Activated CD8-positive, alpha-beta memory T cell treated with anti-CD3 and anti-CD28 coated beads, Interleukin-2, amount 50 U/mL, for 24 hours (primary cell): Measurements from ENCODE around the gene MRO.
"Not testable (repeated sequence)": the region's sequence is repeated elsewhere in the genome, so short reads cannot be mapped to it uniquely, and the experiment has no call there.

Experiments used
- DNase-seq: peaks from one replicate; pipeline ENCODE4 v3.0.0-alpha.2; 2020; ENCODE audit errors: extremely low read depth

MRO gene

DNA sequence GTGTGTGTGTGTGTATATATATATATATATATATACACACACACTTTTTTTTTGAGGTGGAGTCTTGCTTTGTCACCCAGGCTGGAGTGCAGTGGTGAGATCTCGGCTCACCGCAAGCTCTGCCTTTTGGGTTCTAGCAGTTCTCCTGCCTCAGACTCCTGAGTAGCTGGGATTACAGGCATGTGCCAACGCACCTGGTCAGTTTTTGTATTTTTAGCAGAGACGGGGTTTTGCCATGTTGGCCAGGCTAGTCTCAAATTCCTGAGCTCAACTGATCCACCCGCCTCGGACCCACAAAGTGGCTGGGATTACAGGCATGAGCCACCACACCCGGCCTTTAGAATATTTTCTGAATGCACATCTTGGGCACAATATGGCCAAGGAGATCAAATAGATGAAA is 13.7 kb upstream of the MRO start:
- DNase-seq, result not testable (repeated sequence)

DNA sequence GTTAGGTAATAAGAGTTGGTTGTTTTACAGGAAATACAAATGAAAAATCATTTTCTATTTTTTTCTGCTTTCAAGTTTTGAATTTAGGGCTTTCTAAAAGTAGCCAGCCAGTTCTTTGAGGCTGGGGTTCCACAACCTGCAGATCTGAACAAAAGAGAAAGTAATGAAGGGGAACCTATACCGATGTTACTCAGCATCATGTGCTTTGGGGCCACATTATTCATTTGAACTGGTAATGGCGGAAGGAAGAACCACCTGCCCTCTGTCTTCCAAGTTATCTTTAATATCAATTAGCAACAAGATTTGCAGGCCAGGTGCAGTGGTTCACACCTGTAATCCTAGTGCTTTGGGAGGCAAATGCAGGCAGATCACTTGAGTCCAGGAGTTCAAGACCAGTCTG is 12.9 kb upstream of the MRO start:
- DNase-seq, result no peak

DNA sequence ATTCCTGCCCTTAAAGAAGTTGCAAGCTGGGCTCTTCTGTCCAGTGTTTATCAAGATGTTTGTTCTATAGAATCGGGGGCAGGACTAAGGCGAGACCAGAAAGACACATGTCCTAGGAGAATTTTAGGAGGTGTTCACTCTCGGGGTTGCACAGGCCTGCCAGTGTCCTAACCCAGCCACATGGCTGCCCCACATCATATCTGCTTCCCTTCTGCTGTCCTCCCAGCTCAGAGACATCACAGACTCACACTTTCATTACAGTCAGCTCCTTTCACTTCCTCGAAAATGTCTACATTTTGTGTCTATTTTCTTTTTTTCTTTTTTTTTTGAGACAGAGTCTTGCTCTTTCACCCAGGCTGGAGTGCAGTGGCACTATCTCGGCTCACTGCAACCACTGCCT is 10.7 kb upstream of the MRO start:
- DNase-seq, result no peak

DNA sequence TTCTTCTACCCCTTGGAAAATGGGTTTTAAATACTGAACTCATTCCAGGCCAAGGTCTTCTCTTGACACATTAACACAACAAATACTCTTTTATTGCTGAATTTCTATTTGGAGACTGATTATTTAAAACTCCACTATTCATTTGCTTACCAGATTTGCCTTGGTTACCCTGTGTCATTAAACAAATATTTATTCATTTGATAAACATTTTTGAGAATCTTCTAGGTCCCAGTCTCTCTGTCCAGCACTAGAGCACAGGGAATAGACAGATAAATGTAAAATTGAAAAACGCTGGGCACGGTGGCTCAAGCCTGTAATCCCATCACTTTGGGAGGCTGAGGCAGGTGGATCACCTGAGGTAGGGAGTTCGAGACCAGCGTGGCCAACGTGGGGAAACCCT is 9.8 kb upstream of the MRO start:
- no peak for DNase-seq

DNA sequence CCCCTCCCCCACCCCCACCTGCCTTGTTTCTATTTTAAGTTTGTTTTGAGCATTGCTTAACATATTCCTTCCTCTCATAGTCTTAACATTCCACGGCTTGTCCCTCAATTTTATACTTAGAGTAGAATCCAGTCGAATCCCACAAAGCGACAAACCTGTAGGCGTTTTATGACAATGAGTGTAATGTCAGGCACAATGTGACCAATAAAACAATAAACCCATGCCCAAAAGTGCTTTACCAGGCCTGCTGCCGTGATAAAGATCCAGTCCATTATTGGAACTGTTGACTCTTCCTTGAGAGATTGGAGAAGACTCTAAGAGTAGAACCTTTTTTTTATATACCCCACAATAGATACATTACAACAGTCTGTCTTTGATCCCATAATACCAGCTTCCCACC is 6.2 kb upstream of the MRO start:
- no peak for DNase-seq

DNA sequence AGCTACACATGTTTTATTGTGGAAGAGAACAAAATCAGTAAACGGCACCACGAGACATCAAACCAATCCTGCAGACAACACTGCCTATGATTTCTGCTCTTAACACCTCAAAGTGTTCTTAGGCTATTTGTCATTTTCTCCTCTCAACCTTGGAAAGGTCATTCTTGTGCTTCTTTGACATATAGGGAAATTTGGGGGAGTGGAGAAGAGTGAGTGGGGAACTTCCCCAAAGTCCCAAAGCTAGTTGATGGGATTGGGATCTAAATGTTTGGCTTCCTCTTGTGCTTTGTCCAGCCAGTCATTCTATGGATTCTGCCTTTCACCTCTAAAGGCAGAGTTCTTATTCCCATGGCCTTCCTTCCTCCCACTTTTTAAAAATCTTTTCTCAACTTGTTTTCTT is 5.8 kb upstream of the MRO start:
- no peak for DNase-seq

DNA sequence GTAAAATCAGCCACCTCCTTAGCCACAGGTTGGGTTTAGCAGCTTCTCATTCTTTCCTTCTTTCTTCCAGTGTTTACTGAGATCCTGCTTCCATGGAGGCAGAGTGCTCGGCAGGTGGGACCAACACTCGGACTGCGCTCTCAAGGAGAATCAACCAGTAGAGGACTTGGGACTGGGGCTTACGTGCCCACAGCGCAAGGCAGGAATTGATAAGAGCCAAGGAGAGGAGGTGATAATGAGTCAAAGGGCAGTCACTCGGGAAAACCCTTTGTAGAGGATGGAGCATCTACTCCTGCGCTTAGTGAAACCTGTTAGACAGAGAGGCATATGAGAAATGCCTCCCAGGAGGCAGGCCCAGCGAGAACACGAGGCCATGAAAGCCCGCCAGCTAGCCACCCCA is 2.9 kb upstream of the MRO start:
- no peak for DNase-seq

DNA sequence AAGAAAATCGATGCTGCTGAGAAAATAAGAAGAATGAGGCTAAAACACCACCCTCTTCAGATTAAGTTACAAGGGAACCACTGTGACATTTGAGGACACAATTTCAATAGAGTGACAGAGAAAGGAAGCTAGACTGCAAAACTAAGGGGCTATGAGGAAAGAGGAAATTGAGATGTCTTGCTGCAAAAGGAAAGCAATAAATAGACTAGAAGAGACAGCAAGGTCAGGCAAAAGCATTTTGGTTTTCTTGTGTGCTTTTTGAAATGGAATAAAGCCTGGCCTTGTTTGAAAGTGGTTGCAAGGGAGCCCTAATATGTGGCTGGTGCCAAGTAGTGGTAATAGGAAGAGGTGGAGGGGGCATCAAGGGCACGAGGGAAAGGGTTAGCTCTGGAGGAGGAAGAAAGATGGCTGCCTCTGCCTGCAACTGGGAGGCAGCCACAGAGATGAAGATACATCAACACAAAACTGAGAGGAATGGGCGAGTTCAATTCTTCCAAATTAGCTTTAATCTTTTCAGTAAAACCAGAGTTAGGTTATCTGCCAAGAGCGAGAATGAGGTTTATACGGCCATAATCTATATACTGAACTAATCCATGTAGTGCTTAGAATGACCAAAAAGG is 1.2 kb upstream of the MRO start:
- no peak for DNase-seq

DNA sequence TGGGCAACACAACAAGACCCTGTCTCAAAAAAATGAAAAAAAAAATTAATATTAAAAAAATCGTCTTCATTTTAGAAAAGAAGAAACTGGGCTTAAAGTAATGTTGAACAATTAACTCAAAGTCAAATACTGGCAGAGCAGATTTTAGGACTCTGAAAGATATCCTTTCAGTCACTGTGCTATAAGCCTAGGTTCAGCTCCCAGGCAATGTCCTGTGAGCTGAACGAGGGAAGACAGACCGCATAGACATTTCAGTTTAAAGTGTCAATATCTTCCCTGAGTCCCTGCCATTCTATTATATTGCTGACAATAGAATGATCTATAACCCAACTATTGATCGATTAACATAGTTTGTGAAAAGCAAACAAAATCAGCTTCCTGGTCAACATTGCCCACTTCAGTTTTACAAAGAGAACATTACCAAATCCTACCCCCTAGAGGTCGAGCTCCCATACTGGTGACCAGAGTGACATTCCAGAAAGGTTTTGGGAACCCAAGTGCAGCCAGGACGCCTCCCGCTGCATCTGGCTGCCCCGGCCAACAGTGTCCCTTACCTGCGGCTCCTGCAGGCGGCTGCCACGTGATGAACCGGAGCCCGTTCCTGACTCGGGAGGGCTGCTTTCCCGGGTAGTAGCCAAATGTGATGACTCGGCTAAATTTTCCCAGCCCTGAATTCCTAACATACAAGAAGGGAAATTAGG is 639 bp downstream of the MRO start:
- no peak for DNase-seq

DNA sequence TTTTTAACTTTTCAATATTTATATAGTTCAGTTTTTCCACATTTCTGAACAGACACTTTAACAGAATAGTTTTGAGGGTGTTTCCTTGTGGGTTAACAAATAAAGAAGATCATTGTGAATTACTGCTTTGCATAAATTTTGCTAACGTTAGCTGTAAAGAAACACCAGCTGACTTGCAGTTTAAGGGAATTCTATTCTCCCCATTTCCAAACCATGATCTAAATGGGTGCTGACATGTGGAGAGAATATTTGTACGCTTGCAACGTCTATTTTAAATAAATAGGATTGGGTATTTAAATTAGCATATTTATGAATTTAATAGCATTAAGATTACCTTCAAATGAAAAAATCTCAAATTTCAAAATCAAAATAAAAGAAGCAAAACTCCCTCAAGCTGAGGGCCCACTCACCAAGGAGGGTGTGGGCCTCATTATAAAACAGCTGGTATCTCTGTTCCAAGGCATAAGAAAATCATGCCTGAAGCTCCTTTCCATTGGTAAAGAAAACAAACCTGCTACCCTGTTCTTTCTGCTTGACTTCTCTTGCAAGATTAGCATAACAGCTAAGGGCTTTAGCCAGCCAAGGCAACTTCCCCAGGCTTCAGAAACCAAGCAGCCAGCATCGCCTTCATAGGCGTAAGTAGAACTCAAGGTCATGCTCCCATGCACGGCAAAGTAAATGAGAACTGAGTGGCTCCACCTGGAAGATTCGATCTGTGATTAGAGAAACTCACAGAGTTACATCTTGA is 3.2 kb downstream of the MRO start:
- DNase-seq, result no peak

DNA sequence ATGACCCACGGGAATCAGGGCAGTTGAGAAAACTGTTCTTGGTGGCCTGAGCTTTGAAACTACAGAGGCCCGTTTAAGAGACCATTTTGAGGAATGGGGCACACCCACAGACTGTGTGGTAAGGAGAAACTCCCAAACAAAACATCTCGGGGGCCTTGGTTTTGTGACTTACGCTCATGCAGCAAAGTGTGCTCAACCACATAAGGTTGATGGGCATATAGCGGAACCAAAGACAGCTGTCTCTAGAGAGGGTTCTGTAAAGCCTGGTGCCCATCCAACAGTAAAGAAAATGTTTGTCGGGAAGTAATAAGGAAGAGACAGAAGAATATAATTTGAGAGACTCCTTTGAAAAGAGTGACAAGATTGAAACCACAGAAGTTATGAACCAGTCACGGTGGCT is 5.4 kb downstream of the MRO start:
- DNase-seq, result no peak

DNA sequence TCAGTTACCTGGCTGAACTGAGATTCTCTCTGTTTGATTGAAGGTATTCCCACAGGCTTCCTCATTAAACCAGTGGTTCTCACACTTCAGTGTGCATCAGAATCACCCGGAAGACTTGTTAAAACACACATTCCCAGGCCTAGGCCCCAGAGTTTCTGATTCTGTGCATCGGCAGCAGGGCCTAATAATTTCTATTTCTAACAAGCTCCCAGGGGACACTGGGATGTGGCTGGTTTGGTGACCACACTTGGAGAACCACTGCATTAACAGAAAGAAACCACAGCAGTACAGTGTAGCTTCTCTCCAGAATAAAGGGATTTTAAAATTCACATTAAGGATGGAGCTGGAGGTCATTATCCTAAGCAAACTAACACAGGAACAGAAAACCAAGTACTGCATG is 6.5 kb downstream of the MRO start:
- no peak for DNase-seq

DNA sequence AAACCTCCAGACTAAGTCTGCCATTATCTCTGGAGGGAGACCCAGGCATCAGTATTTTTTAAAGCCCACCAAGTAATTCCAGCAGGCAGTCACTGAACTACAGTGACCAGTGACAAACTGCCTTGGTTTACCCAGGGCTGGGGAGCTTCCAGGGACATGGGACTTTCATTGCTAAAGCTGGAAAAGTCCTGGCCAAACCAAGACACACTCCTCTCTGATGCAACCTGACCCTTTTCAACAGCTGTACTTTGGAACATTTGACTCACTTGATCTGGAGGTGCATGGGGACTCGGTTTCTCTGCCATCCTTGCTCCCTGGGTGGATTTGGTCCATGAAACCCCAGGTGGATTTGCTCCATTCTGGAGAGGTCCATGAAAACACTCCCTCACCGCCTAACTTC is 7.0 kb downstream of the MRO start:
- DNase-seq, result no peak

DNA sequence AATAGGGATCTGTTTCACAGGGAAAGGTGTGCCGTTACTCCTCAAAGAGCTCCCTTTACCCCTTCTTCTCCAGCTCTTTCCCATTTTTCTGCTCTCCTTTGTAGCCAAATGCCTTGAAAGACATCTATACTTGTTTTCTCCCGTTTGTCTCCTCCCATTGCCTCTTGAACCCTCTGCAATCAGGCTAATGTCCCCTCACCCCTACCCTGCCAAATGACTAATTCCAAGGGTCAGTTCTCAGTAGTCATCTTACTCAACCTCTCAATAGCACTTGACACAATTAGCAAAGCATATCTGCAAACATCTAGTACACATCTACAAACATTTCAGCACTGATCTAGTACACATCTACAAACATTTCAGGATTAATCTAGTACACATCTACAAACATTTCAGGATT is 12.6 kb downstream of the MRO start:
- DNase-seq, result no peak

DNA sequence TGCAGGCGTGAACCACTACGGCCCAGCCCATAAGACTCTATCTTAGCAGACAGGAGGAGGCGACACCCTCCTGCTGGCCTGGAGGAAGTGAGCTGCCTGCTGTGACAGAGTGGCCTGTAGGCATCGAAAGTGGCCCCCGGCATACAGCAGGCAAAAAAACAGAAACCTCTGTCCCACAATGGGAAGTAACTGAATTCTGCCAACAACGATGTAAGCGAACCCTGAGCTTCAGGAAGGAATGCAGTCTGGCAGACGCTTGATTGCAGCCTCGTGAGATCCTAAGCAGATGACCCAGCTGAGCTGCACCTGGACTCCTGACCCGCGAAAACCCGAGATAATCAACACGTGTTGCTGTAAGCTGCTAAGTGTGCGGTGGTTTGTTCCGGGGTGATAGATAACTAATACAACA is 13.6 kb downstream of the MRO start:
- no peak for DNase-seq

DNA sequence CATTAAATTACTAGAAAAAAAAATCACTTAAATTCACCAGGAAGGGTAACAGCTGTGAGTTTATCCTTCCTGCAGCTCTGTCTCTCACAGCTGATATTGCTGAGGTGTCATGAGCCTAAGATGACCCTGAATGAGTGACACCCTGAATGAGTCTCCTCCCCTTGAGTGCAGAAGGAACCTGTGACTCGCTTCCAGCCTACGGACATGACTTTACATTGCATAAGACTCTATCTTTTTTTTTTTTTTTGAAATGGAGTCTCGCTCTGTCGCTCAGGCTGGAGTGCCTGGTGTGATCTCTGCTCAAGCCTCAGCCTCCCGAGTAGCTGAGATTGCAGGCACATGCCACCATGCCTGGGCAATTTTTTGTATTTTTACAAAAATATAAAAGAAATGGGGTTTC is 14.1 kb downstream of the MRO start:
- no peak for DNase-seq

DNA sequence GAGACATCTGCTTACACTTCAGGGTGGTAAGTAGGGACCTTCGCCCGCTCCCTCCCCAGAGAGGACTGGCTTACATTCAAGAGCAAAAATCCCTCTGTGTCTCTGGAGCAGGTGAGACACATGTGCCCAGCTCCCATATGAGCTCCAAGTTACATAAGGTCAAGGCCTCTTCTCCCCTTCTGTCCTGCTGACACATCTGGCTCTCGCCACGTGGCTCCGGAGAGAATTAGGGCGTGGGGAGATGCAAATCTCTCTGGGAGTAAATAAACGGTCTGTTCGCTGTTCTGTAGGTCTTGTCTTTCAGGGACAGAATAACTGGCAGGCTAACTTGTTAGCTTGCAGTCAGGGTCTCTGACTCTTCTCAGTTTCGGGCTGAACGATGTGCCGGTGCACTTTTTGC is 16.2 kb downstream of the MRO start:
- no peak for DNase-seq

DNA sequence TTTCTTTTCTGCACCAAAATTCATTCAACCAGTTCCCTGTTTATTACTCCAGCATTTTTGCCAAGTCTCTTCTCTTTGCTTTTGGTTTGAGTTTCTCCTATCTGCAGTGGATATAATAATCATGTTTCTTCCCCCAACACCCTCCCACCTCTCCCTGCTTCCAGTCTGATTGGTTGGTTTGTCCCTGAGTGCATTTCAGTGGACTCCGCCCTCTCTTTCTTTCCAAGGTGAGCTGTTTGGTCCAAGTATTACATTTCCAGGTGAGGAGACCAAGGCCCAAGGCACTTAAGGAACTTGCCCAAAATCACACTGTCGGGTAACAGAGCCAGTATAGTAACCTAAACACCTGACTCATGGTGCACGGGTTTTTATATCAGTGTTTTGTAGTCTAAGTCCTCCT is 17.7 kb downstream of the MRO start:
- DNase-seq, result no peak

DNA sequence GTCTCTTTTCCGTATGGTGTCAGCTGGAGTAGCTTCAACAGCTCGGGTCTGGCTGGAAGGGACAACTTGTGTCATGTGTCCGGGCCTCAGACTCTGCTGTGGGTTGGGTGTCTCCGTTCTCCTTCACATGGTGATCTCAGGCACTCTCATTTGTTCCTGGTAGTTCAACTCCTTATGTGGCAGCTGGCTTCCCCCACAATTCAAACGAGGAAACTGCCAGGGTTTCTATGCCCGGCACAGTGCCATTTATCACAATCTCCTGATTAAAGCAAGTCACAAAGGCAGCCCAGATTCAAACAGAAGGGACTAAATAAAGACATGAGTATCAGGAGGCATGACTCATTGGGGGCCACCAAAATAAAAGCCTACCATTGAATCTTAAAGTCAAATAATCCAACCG is 22.7 kb downstream of the MRO start:
- no peak for DNase-seq

DNA sequence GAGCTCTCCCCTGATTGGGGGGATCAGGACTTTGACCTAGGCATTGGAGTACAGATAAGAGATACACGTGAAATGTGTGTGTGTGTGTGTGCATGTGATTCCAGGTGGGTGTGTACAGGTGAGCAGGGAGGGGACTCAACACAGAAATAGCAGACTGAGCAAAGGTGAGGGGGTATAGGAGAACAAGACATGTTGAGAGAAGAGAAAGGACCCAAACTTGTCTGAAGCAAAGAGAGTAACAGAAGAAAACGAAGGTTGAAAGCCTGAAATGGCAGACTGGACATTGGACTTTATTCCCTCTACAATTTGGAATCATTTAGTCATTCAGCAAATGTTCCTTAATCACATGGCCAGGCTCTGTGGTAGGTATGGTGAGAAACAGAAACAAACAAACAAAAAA is 23.3 kb downstream of the MRO start:
- no peak for DNase-seq

DNA sequence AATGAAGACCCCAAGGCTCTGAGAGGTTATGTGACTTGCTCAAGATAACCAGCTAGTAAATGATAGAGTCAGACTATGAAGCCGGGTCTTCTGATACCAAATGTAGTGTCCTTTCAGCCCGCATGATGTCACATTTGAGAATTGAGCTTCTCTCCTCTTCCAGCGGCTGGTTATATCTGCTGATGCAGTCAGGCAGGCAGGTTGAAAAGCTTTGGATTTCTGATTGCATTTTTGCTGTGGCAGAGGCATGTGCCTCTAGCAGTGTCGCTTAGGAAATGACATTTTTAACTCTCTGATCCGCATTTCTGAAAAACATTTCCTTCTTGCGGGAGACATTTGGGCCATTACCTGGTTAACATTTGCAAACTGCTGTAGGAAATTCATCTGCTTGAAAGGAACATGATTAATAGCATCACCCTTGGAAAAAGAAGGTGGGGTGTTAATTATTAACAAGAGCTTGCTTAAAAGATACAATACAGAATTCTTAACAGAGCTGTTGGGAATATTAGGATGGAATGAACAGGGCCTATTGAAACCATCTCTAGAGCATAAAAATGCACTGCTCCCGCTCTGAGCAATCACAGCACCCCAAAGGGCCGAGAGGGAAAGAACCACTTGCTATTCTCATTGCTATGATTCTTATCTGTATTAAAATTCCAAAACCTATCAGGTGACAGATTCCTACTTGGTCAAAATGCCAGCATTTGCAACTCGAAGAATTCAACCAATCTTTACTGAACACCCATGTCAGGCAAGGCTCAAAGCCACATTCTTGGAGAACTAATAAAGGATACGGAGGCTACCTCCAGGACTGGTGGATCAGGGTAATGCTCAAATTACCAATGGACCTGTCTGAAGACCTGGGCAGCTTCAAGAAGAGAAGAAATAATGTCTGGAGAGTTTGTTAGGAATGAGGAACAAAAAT is 25.9 kb downstream of the MRO start:
- no peak for DNase-seq

DNA sequence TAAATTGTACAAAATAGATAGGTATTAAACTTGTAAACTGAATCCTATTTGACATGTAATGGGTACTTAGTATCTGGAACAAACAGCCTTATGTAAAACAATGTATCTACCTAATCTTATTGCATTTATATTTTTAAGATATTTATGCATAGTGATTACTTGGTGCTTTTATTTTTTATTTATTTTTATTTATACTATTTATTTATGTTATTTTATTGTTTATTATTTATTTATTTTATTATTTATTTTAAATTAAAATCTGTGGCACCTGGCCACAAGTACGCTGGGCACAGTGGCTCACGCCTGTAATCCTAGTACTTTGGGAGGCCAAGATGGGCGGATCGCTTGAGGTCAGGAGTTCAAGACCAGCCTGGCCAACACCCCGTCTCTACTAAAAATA is 26.9 kb downstream of the MRO start:
- no peak for DNase-seq
